K562 (cell line): ENCODE data around the gene SLC2A4. TPM values are rescaled to one million over a fixed set of nuclear protein-coding genes. Genes with fewer than 3 reads are reported as not detected.
A peak's percentile ranks its signal among the peaks of the same experiment; 100 is the strongest.

Experiments
- ATAC-seq: fragments of 200-7000 bp; cut with Tn5 transposase; 3 replicates; pipeline ENCODE4 v1.9.1; 2020; ENCODE audit warnings: moderate library complexity
- BruUV-seq: library from RNA; stranded (reverse); fragments of 400-500 nt; replicated peaks from 2 replicates; lab custom pipeline; 2021; lab: Mats Ljungman, UMichigan
- CTCF ChIA-PET: fragments of 300-600 bp; formaldehyde crosslinking; extraction: SDS; loops from one replicate; lab custom pipeline; 2021; ENCODE audit warnings: low intra/inter-chr PET ratio; lab: Yijun Ruan, JAX
- POLR2A ChIA-PET: fragments of 300-600, 350-650 bp; sonication (Branson Sonifier 250); formaldehyde crosslinking; extraction: SDS; loops from one replicate; lab custom pipeline; 2021; ENCODE audit warnings: antibody characterized with exemption, inconsistent platforms; lab: Yijun Ruan, JAX
- DNase-seq, 4 experiments: peaks; one replicate each; pipeline versions ENCODE4 v3.0.0 to v3.0.0-alpha.2; 2011 to 2018; ENCODE audit warnings: low spot score in 3 of 4, mixed read lengths in 3 of 4; ENCODE audit errors: extremely low read depth in 1 of 4
- FAIRE-seq: peaks from 2 replicates; lab custom pipeline; 2011; peaks lifted over from hg19 to GRCh38; lab: Jason Lieb, UNC
- H2AFZ ChIP-seq: 2 replicates; pipeline ENCODE4 v1.6.0; 2011; ENCODE audit warnings: low read depth, low read length, control low read depth, inconsistent platforms
- H3K27ac ChIP-seq: fragments of 200-600 bp; 3 replicates; pipeline ENCODE4 v1.8.0; 2011; ENCODE audit warnings: low read depth, mild to moderate bottlenecking, control low read depth, inconsistent platforms, low read length, moderate library complexity, mixed read lengths; ENCODE audit errors: extremely low read depth
- H3K27me3 ChIP-seq, 2 experiments: fragments of 300-600 bp in 1 of 2; 2 replicates in 1 of 2; 3 replicates in 1 of 2; pipeline versions ENCODE4 v1.6.0 to v1.8.0; 2011; ENCODE audit warnings: inconsistent platforms in 2 of 2, low read length in 2 of 2, mild to moderate bottlenecking in 1 of 2, mixed read lengths in 1 of 2, moderate library complexity in 1 of 2; ENCODE audit not compliant: control insufficient read depth in 2 of 2, insufficient read depth in 2 of 2
- H3K36me3 ChIP-seq: fragments of 300-600 bp; 3 replicates; pipeline ENCODE4 v1.8.0; 2011; ENCODE audit warnings: mild to moderate bottlenecking, low read length, inconsistent platforms; ENCODE audit not compliant: control insufficient read depth, insufficient read depth
- H3K4me1 ChIP-seq, 2 experiments: fragments of 200-600 bp in 1 of 2; replicated peaks in 1 of 2; 2 replicates in 1 of 2; 3 replicates in 1 of 2; pipeline versions ENCODE4 v1.5.1 to v1.8.0; 2011; ENCODE audit warnings: inconsistent platforms in 2 of 2, low read length in 2 of 2, mild to moderate bottlenecking in 1 of 2, mixed read lengths in 1 of 2, moderate library complexity in 1 of 2; ENCODE audit not compliant: control insufficient read depth in 2 of 2, insufficient read depth in 2 of 2
- H3K4me2 ChIP-seq: 2 replicates; pipeline ENCODE4 v1.6.1; 2011; ENCODE audit warnings: low read length, control low read depth, inconsistent platforms, mixed read lengths; ENCODE audit not compliant: insufficient read depth
- H3K4me3 ChIP-seq: fragments of 200-600 bp; sonication (generic), shearing (Covaris generic); 2 replicates; pipeline ENCODE4 v1.5.1; 2016; ENCODE audit warnings: control low read depth, inconsistent platforms
- H3K79me2 ChIP-seq: fragments of 200-600 bp; 3 replicates; pipeline ENCODE4 v1.8.0; 2011; ENCODE audit warnings: low read length, inconsistent platforms; ENCODE audit not compliant: control insufficient read depth, insufficient read depth
- H3K9ac ChIP-seq, 2 experiments: 2 replicates each; pipeline versions ENCODE4 v1.6.0 to v1.6.1; 2011; ENCODE audit warnings: low read depth in 2 of 2, low read length in 2 of 2, control low read depth in 1 of 2, inconsistent platforms in 1 of 2, mild to moderate bottlenecking in 1 of 2, mixed read lengths in 1 of 2; ENCODE audit not compliant: insufficient read depth in 1 of 2
- H3K9me1 ChIP-seq: one replicate; pipeline ENCODE4 v1.6.0; 2011; ENCODE audit warnings: inconsistent platforms, mild to moderate bottlenecking, low read length, moderate library complexity; ENCODE audit not compliant: control insufficient read depth, insufficient read depth
- H3K9me3 ChIP-seq: replicated peaks from 2 replicates; pipeline ENCODE4 v1.5.1; 2011; ENCODE audit warnings: low read depth, low read length, inconsistent platforms; ENCODE audit not compliant: control insufficient read depth, insufficient read depth
- H4K20me1 ChIP-seq: replicated peaks from 2 replicates; pipeline ENCODE4 v1.6.1; 2011; ENCODE audit warnings: low read length, inconsistent platforms, mixed read lengths; ENCODE audit not compliant: control insufficient read depth, insufficient read depth
- CTCF ChIP-seq, 3 experiments: IDR thresholded peaks in 2 of 3; conservative IDR thresholded peaks in 1 of 3; 2 replicates each; pipeline ENCODE4 v1.5.1; 2011 to 2012; ENCODE audit warnings: low read length in 3 of 3, mild to moderate bottlenecking in 3 of 3, control low read depth in 2 of 3, improper control_type of control experiment in 1 of 3, inconsistent platforms in 1 of 3, low read depth in 1 of 3, mixed read lengths in 1 of 3, moderate library complexity in 1 of 3; ENCODE audit not compliant: insufficient read depth in 2 of 3
- FOXK1 ChIP-seq: sonication (generic); formaldehyde crosslinking; IDR thresholded peaks from 2 replicates; pipeline ENCODE4 v1.8.0; 2022; ENCODE audit warnings: missing genetic modification reagents, mild to moderate bottlenecking, borderline replicate concordance
- WGBS: fragments of 100-300 bp; shearing (Covaris generic); methylation state at CpG from one replicate; pipeline ENCODE4 v1.1.6; 2016; ENCODE audit warnings: low coverage, mixed read lengths; ENCODE audit not compliant: insufficient coverage; ENCODE audit errors: missing lambda C conversion rate; 5-methylcytosine and 5-hydroxymethylcytosine counted together
- in situ Hi-C: fragments of 300-500 bp; cut with MboI; formaldehyde crosslinking; loops from 4 replicates; pipeline ENCODE4 v1.15.0; 2018; ENCODE audit warnings: inconsistent platforms, mixed read lengths
- intact Hi-C: fragments of 100-400 bp; cut with micrococcal nuclease; formaldehyde crosslinking; loops from 2 replicates; pipeline ENCODE4 v1.14.2; 2022
- polyA plus RNA-seq, 8 experiments: library from polyadenylated mRNA; depleted of rRNA in 4 of 8; stranded (reverse) in 5 of 8; unstranded in 3 of 8; fragments of >200 nt; fragmentation: Nextera tagmentation in 2 of 8; fragmentation: Illumina TruSeq in 1 of 8; extraction: Ambion mirVana in 2 of 8; extraction: Trizol in 1 of 8; gene quantifications; 2 replicates each; pipeline versions ENCODE4 v1.2.1 to v1.2.3, GENCODE V29; 2011 to 2014; ENCODE audit warnings: inconsistent platforms in 1 of 8, missing spikeins in 1 of 8
- total RNA-seq, 7 experiments: library from RNA; depleted of rRNA in 6 of 7; stranded (reverse); fragments of >200 nt in 6 of 7; fragmentation: Illumina TruSeq in 2 of 7; extraction: Trizol in 2 of 7; gene quantifications; 2 replicates each; pipeline versions ENCODE4 v1.2.1 to v1.2.3, GENCODE V29; 2011 to 2021; ENCODE audit warnings: low replicate concordance in 1 of 7

SLC2A4 gene
- total and polyA plus RNA-seq, 9 of the 15 experiments (the other 6 are each of a cell fraction or from before 2014, with no cell fraction given) = 0.74 to 3.5 (median 1.6) TPM

GRCh38 chr17:7324438-7324779 is 42.9 kb downstream of the SLC2A4 start:
- POLR2A ChIA-PET = no interaction called here
- peaks cover 66% of the 10 kb centered on the region; the same call in 2 of the 3 replicates for H3K36me3 ChIP-seq
- no peaks in the 10 kb centered on the region for H3K9me1 ChIP-seq
- TF ChIP-seq CTCF (IDR thresholded peaks at IDR 0.05 in 2 of 3, conservative IDR thresholded peaks at IDR 0.05 in 1 of 3; ENCODE audit: insufficient read depth in 2 of 3, low read depth in 1 of 3, low read length in 3 of 3) = 0 out of 6 replicates have a peak, but pooled peaks of 1 of the 3 experiments have one; percentile 5
- no peak for TF ChIP-seq FOXK1 (CRISPR knock-in tag)
- BruUV-seq = no TSS peak
- CTCF ChIA-PET = interaction anchor here (1.2 to 2.4 kb wide), 2 partner anchors 21 to 236 kb away, joined by 3 to 13 read pairs; no protein-coding TSS in a partner anchor
- 79% methylated on average over 3 of the region's 3 CpGs for WGBS
- no peak overlapping the region for H2AFZ ChIP-seq
- no peaks in the 10 kb centered on the region for H4K20me1 ChIP-seq
- intact Hi-C loops (no loop called here), in situ Hi-C loops (no loop called here)
- ATAC-seq (no peak), FAIRE-seq (no peak), DNase-seq (no peak)
- peaks cover 0 to 23% of the 10 kb centered on the region in 2 experiments; a peak in 3 of 5 replicates for H3K4me1 ChIP-seq
- no peak overlapping the region for H3K4me2 ChIP-seq
- no peak overlapping the region for H3K4me3 ChIP-seq
- peaks cover 16% of the 10 kb centered on the region for H3K79me2 ChIP-seq
- H3K9me3 ChIP-seq = no peaks in the 10 kb centered on the region
- no peaks in the 10 kb centered on the region for H3K27me3 ChIP-seq
- no peak overlapping the region for H3K27ac ChIP-seq
- peak overlapping the region in 1 of 2 experiments; percentile 43; a peak in 1 of 4 replicates for H3K9ac ChIP-seq
